GM21737 (cell line): ENCODE data around the gene DPF1.

Experiments used
- ATAC-seq: cut with Tn5 transposase; IDR thresholded peaks from one replicate; pipeline ENCODE4 v1.9.1; 2021; ENCODE audit warnings: mild to moderate bottlenecking, moderate library complexity; ENCODE audit not compliant: unreplicated experiment

DPF1 gene

DNA sequence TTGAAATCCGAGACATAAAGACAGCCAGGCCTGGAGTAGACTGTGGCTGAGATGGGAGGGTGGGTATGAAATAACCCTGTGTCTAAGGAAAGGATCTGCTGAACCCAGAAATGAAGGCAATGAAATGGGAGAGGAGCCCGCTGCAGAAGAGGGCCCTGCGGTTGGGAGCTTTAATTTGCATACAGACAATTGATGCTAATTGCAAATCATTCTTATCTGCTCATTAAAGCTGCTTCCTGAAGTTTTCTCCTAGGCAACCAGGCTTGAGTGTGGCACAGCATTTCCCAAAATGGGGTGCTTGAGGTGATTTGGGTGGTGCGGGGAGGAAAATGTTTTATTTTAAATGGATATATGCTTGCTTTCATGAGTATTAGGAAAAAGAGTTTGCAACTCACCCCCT is 55.4 kb downstream of the DPF1 start:
- no peak for ATAC-seq

DNA sequence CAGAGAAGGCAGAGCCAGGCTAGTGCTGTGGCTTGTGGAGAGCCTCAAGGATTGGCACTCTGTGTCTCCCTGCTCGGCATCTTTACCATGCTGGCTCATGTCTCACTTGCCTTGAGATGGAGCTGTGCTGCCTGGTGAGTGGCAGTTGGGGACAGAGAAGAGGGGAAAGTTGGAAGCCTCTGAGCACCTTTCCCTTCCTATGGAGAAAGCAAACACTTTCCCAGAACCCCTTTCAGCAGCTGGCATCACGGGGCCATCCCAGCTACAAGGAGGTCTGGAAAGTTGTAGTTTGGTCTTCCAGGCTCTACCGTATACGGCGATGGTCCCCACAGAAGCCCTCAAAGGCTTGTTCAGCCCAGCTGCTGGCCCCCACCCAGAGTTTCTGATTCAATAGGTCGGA is 58.7 kb downstream of the DPF1 start:
- no peak for ATAC-seq

DNA sequence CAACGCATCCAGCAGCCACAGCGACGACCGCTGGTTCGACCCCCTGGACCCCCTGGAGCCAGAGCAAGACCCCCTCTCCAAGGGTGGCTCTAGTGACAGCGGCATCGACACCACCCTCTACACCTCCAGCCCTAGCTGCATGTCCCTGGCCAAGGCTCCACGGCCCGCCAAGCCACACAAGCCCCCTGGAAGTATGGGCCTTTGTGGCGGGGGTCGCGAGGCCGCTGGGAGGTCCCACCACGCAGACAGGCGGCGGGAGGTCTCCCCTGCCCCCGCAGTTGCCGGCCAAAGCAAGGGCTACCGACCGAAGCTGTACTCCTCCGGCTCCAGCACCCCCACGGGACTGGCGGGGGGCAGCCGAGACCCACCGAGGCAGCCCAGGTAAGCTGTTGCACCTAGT is 59.5 kb downstream of the DPF1 start:
- ATAC-seq, result no peak

DNA sequence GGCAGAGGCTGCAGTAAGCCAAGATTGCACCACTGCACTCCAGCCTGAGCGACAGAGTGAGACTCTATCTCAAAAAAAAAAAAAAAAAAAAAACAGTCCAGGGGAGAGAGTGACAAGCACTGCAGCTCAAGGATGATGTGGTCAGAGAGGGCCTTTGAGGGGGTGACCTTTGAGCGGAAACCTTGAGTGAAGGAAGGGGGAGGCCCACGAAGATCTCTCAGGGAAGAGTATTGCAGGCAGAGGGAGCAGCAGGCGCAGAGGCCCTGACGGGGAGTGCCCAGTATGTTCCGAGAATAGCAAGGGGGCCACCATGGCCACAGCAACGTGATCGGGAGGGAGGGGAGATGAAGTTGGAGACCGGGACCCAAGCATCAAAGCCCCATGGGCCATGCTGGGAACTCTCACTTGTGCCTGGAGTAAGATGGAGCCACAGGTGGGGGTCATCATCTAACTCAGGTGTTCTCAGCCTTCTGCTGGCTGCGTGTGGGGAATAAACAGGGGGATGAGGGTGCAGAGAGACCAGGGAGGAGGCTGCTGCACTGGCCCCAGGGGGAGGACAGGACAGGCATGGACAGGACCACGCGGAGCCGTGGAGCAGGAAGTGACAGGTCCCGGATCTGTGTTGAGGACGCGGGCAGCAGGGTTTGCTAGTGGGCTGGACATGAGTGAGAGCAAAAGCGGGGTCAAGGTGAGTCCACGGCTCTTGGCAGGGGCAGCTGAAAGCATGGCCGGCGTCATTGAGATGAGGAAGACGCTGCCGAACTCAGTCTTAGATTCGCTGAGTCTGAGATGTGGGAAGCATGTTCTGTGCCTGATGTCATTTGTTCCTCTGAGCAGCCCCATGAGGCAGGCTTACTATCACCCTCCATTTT is 60.4 kb downstream of the DPF1 start:
- no peak for ATAC-seq

DNA sequence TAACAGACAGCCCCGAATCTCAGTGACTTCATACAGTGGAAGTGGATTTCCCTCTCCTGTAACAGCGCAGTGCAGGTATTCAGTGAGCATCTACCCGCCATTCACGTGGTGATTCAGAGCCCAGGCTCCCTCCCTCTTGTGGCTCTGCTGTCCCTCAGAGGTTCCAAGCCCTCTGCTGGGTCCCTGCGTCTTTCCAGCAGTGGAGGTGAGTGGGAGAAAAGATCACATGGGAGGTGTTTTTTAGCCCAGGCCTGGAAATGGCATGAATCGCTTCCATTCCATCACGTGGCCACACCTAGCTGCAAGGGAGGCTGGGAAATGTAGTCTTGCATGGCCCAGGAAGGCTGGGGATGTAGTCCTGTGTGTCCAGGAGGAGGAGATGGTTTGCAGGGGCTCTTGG is 61.4 kb downstream of the DPF1 start:
- no peak for ATAC-seq

DNA sequence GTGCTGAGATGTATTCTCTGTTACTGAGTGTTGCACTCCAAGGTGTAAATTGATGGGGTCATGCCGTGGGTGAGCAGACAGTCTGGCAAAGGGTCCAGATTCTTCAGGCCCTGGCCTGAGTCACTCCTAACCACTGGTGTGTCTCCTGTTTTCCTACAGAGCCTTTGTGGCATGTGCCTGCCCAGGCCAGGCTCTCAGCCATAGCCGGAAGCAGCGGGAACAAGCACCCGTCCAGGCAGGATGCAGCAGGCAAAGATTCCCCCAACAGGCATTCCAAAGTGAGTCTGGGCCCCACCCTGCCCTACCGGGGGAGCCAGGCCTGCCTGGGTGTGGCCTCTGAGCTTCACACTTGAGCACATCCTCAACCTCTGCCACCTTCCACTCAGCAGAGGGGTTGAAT is 61.9 kb downstream of the DPF1 start:
- no peak for ATAC-seq
